Endothelial cell of umbilical vein (primary cell): Measurements from ENCODE around the gene RNLS.

ENCODE experiments used
- GATA2 ChIP-seq: IDR thresholded peaks from 2 replicates; pipeline ENCODE4 v1.7.0; 2011; ENCODE audit warnings: low read depth, mild to moderate bottlenecking, moderate library complexity, mixed read lengths, low read length; ENCODE audit not compliant: insufficient read length, insufficient read depth
- MYC ChIP-seq: IDR thresholded peaks from one replicate; pipeline ENCODE4 v1.6.1; 2011; ENCODE audit warnings: mild to moderate bottlenecking, low read depth, low read length
- POLR2A ChIP-seq: IDR thresholded peaks from 2 replicates; pipeline ENCODE4 v1.6.1; 2012; ENCODE audit warnings: low read depth, mild to moderate bottlenecking, control low read depth, low read length
- TF ChIP-seq, protein P1 (sequence below), 2 donors: IDR thresholded peaks; 1 replicate in 1 of 2; 2 replicates in 1 of 2; pipeline ENCODE4 v1.5.1; 2011; ENCODE audit warnings: low read length in 2 of 2, mild to moderate bottlenecking in 2 of 2, moderate library complexity in 2 of 2, control low read depth in 1 of 2, inconsistent platforms in 1 of 2, low read depth in 1 of 2; ENCODE audit not compliant: insufficient read depth in 1 of 2; ENCODE audit errors: extremely low read depth in 1 of 2
- TF ChIP-seq, protein P2 (sequence below): IDR thresholded peaks from 2 replicates; pipeline ENCODE4 v1.6.1; 2011; ENCODE audit not compliant: insufficient read depth, insufficient read length

DNA sequence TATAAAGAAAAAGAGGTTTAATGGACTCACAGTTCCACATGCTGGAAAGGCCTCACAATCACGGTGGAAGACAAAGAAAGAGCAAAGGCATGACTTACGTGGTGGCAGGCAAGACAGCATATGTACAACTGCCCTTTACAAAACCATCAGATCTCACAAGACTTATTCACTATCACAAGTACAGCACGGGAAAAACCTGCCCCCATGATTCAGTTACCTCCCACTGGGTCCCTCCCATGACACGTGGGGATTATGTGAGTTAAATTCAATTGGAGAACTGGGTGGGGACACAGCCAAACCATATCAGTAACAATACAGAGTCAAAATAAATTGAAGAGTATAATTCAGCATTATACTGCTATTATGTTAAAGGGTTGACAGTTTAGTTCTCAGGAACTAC lies 37.8 kb downstream of the RNLS start:
- TF ChIP-seq, protein P1, sequence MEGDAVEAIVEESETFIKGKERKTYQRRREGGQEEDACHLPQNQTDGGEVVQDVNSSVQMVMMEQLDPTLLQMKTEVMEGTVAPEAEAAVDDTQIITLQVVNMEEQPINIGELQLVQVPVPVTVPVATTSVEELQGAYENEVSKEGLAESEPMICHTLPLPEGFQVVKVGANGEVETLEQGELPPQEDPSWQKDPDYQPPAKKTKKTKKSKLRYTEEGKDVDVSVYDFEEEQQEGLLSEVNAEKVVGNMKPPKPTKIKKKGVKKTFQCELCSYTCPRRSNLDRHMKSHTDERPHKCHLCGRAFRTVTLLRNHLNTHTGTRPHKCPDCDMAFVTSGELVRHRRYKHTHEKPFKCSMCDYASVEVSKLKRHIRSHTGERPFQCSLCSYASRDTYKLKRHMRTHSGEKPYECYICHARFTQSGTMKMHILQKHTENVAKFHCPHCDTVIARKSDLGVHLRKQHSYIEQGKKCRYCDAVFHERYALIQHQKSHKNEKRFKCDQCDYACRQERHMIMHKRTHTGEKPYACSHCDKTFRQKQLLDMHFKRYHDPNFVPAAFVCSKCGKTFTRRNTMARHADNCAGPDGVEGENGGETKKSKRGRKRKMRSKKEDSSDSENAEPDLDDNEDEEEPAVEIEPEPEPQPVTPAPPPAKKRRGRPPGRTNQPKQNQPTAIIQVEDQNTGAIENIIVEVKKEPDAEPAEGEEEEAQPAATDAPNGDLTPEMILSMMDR (IDR thresholded peaks at IDR 0.05; ENCODE audit: extremely low read depth in 1 of 2, insufficient read depth in 1 of 2, low read depth in 1 of 2, low read length in 2 of 2) = no peak
- TF ChIP-seq GATA2 (no peak), POLR2A (no peak), MYC (no peak)
- TF ChIP-seq, protein P2, sequence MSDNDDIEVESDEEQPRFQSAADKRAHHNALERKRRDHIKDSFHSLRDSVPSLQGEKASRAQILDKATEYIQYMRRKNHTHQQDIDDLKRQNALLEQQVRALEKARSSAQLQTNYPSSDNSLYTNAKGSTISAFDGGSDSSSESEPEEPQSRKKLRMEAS = no peak
